GM18499 (cell line): ENCODE results near the gene CPZ.

ENCODE experiments used
- ATAC-seq: cut with Tn5 transposase; IDR thresholded peaks from one replicate; pipeline ENCODE4 v1.9.1; 2021; ENCODE audit warnings: moderate number of reproducible peaks; ENCODE audit not compliant: insufficient read depth, unreplicated experiment

The CPZ gene

DNA sequence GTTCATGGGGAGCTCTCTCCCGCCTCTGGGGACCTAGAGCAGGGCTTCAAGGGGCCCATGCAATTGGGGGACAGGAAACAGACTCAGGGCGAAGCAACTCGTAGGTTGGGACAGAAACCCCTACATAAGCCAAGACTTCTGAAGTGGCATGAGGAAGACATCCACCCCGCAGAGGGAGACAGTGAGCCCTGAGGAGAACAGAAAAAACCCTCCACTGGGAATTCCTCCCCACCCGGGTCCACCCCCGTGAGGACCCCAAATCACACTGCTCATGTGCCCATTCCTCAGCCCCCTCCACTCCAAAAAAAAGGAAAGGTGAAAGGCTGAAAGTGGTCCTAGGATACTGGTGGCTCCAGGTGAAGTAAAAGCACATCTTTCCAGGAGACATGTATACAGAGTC, 74.0 kb downstream of the CPZ start:
- ATAC-seq, result no peak
